CD4-positive, alpha-beta T cell (primary cell): ENCODE measurements around the gene CAMSAP2. TPM values are rescaled to one million over a fixed set of nuclear protein-coding genes. Genes with fewer than 3 reads are reported as not detected.

Experiments
- ATAC-seq: fragments of 200-7000 bp; cut with Tn5 transposase; one replicate; pipeline ENCODE4 v1.10.0; 2022; ENCODE audit warnings: mild to moderate bottlenecking; ENCODE audit not compliant: poor library complexity
- CTCF ChIA-PET: fragments of 350-600 bp; sonication (Branson Sonifier 250); formaldehyde crosslinking; loops from one replicate; lab custom pipeline; 2021; ENCODE audit warnings: antibody characterized with exemption, inconsistent platforms; lab: Charles Lee
- POLR2A ChIA-PET: fragments of 350-600 bp; sonication (Branson Sonifier 250); formaldehyde crosslinking; loops from one replicate; lab custom pipeline; 2021; ENCODE audit warnings: antibody characterized with exemption, inconsistent platforms; lab: Charles Lee
- DNase-seq, 14 experiments: peaks; one replicate each; pipeline ENCODE4 v3.0.0-alpha.2; 2013 to 2020; ENCODE audit warnings: mixed read lengths in 2 of 14
- H3K27ac ChIP-seq, 2 donors: one replicate each; pipeline versions ENCODE4 v1.5.1 to v1.7.0; 2013; ENCODE audit warnings: low read length in 2 of 2, low read depth in 1 of 2, mild to moderate bottlenecking in 1 of 2
- H3K27me3 ChIP-seq, 2 experiments: 1 replicate in 1 of 2; 2 replicates in 1 of 2; pipeline versions ENCODE4 v1.6.1 to v1.7.0; 2013; ENCODE audit warnings: low read length in 2 of 2, control low read depth in 1 of 2, mild to moderate bottlenecking in 1 of 2, moderate library complexity in 1 of 2; ENCODE audit not compliant: insufficient read depth in 2 of 2, control insufficient read depth in 1 of 2
- H3K36me3 ChIP-seq: one replicate; pipeline ENCODE4 v1.6.1; 2013; ENCODE audit warnings: low read length, control low read depth; ENCODE audit not compliant: insufficient read depth
- H3K4me1 ChIP-seq: one replicate; pipeline ENCODE4 v1.6.1; 2013; ENCODE audit warnings: low read length, control low read depth; ENCODE audit not compliant: insufficient read depth
- H3K4me3 ChIP-seq: one replicate; pipeline ENCODE4 v1.5.1; 2013; ENCODE audit warnings: mild to moderate bottlenecking, low read length, moderate library complexity
- H3K9me3 ChIP-seq, 2 experiments: 1 replicate in 1 of 2; 2 replicates in 1 of 2; pipeline versions ENCODE4 v1.6.1 to v1.7.0; 2013; ENCODE audit warnings: low read length in 2 of 2, mild to moderate bottlenecking in 2 of 2, control low read depth in 1 of 2, moderate library complexity in 1 of 2; ENCODE audit not compliant: control insufficient read depth in 1 of 2, insufficient read depth in 1 of 2
- H3K27ac Mint-ChIP-seq: one replicate; pipeline ENCODE4 v1.8.0; 2020; ENCODE audit warnings: mixed read lengths
- H3K27me3 Mint-ChIP-seq: one replicate; pipeline ENCODE4 v1.8.0; 2021; ENCODE audit warnings: mixed read lengths
- H3K36me3 Mint-ChIP-seq: one replicate; pipeline ENCODE4 v1.8.0; 2021; ENCODE audit warnings: low read depth, mixed read lengths
- H3K4me1 Mint-ChIP-seq: one replicate; pipeline ENCODE4 v1.8.0; 2021; ENCODE audit warnings: low read depth, mixed read lengths
- H3K4me3 Mint-ChIP-seq: one replicate; pipeline ENCODE4 v1.8.0; 2020; ENCODE audit warnings: mild to moderate bottlenecking, mixed read lengths
- H3K9me3 Mint-ChIP-seq: one replicate; pipeline ENCODE4 v1.8.0; 2020; ENCODE audit warnings: mixed read lengths
- intact Hi-C, 2 experiments: fragments of 100-400 bp; cut with DNase I in 1 of 2; cut with micrococcal nuclease in 1 of 2; formaldehyde crosslinking; loops; one replicate each; pipeline versions ENCODE4 v1.15.1 to v1.9.0; 2023 to 2025; cut with DNase I, micrococcal nuclease
- polyA plus RNA-seq, 2 donors: library from polyadenylated mRNA; unstranded; fragments of 120-200 nt; gene quantifications; one replicate each; pipeline ENCODE4 v1.2.1, GENCODE V29; 2013
- total RNA-seq, 174 experiments: library from RNA in 2 of 174; stranded (reverse) in 2 of 174; gene quantifications; one replicate each; pipeline ENCODE4 v1.2.3 and lab custom pipeline; 2021 to 2026
- TF ChIP-seq, protein P1 (sequence below): fragments of 200-600 bp; IDR thresholded peaks from one replicate; pipeline ENCODE4 v1.8.0; 2022; ENCODE audit warnings: antibody characterized with exemption, mild to moderate bottlenecking

Gene CAMSAP2, protein sequence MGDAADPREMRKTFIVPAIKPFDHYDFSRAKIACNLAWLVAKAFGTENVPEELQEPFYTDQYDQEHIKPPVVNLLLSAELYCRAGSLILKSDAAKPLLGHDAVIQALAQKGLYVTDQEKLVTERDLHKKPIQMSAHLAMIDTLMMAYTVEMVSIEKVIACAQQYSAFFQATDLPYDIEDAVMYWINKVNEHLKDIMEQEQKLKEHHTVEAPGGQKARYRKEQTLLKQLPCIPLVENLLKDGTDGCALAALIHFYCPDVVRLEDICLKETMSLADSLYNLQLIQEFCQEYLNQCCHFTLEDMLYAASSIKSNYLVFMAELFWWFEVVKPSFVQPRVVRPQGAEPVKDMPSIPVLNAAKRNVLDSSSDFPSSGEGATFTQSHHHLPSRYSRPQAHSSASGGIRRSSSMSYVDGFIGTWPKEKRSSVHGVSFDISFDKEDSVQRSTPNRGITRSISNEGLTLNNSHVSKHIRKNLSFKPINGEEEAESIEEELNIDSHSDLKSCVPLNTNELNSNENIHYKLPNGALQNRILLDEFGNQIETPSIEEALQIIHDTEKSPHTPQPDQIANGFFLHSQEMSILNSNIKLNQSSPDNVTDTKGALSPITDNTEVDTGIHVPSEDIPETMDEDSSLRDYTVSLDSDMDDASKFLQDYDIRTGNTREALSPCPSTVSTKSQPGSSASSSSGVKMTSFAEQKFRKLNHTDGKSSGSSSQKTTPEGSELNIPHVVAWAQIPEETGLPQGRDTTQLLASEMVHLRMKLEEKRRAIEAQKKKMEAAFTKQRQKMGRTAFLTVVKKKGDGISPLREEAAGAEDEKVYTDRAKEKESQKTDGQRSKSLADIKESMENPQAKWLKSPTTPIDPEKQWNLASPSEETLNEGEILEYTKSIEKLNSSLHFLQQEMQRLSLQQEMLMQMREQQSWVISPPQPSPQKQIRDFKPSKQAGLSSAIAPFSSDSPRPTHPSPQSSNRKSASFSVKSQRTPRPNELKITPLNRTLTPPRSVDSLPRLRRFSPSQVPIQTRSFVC (N-terminal part only)
- total RNA-seq (1 to 10 TPM; 4.4 to 5.7 TPM), total RNA-seq (lab: John Stamatoyannopoulos, UW) (10.2 to 105 (median 20.6) reads per million in 172 experiments)
- polyA plus RNA-seq (2013, experiment 1 of 2), result 3.8 TPM
- 3.7 TPM for polyA plus RNA-seq (2013, experiment 2 of 2)

DNA sequence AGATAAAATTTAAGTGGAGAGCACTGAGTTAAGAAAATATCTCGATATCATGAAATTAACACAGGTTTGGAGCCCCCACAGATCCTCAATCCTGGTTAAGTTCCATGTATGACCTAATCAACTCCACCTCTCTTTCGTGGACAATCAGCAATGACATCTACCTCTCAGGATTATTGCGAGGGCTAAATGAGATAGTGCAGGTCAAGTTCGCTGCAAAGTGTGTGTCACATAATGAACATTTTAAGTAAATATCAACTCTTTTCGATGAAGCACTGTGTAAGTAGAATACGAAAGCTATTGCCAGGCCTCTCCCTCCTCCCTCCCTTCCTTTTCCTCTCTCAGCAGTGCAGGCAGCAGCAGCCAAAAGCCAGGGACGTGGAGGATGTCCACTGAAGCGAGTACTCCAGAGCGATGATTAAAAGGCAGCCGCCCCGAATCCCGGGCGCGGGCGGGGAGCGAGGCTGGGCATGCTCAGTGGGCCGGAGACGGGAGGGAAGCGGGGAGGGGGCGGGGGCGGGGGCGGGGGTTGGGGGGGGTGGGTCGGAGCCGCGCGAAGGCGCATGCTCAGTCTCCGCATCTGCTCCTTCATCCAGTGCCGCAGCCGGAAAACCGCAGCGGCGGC, at the start of gene CAMSAP2:
Gene CAMSAP2 (plus strand): TSS at position 567 of the 622 bp plus-strand sequence. CDS start 935 bp downstream, outside the sequence.
- ATAC-seq (peak; percentile 65), DNase-seq (peak; percentile 30 to 90 (median 60))
- TF ChIP-seq, protein P1, sequence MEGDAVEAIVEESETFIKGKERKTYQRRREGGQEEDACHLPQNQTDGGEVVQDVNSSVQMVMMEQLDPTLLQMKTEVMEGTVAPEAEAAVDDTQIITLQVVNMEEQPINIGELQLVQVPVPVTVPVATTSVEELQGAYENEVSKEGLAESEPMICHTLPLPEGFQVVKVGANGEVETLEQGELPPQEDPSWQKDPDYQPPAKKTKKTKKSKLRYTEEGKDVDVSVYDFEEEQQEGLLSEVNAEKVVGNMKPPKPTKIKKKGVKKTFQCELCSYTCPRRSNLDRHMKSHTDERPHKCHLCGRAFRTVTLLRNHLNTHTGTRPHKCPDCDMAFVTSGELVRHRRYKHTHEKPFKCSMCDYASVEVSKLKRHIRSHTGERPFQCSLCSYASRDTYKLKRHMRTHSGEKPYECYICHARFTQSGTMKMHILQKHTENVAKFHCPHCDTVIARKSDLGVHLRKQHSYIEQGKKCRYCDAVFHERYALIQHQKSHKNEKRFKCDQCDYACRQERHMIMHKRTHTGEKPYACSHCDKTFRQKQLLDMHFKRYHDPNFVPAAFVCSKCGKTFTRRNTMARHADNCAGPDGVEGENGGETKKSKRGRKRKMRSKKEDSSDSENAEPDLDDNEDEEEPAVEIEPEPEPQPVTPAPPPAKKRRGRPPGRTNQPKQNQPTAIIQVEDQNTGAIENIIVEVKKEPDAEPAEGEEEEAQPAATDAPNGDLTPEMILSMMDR, result no peak
- no peaks in the 10 kb centered on the region for H3K9me3 Mint-ChIP-seq
- H3K4me3 ChIP-seq, result peak within 1 kb of the TSS; percentile 93
- H3K4me3 Mint-ChIP-seq, result peak within 1 kb of the TSS; percentile 100
- H3K36me3 Mint-ChIP-seq, result peaks cover 12% of the 10 kb centered on the region
- H3K27ac ChIP-seq, result peak within 1 kb of the TSS; percentile 29 to 36
- POLR2A ChIA-PET, result interaction anchor here (1.0 to 3.5 kb wide), 5 partner anchors 9 to 1803 kb away, joined by 3 to 44 read pairs (median 5); partner anchors contain the start of gene DDX59
- intact Hi-C loops, result loop anchor here (2.0 to 10.0 kb wide), 3 partner anchors 118 to 334 kb away; partner anchors contain the start of genes KIF14 (in 2 of the 2) and KIF21B (in 1 of the 2)
- CTCF ChIA-PET, result interaction anchor here (1.0 to 1.7 kb wide), 2 partner anchors 65 to 117 kb away, joined by 3 to 5 read pairs; no protein-coding TSS in a partner anchor
- H3K4me1 ChIP-seq, result peaks cover 17% of the 10 kb centered on the region
- no peaks in the 10 kb centered on the region for H3K9me3 ChIP-seq
- H3K27me3 Mint-ChIP-seq, result no peaks in the 10 kb centered on the region
- no peaks in the 10 kb centered on the region for H3K36me3 ChIP-seq
- peak within 1 kb of the TSS; percentile 90 for H3K27ac Mint-ChIP-seq
- H3K4me1 Mint-ChIP-seq, result peaks cover 44% of the 10 kb centered on the region
- no peaks in the 10 kb centered on the region for H3K27me3 ChIP-seq

GRCh38 chr1:200692316-200692715, 46.4 kb upstream of the CAMSAP2 start:
- intact Hi-C loops, result no loop called here
- no peaks in the 10 kb centered on the region for H3K9me3 ChIP-seq
- ChIA-PET POLR2A (interaction anchor here (0.6 kb wide), 1 partner anchor 171 kb away, joined by 4 read pairs; no protein-coding TSS in a partner anchor), CTCF (no interaction called here)
- H3K27me3 Mint-ChIP-seq, result peaks cover 9% of the 10 kb centered on the region
- no peak overlapping the region for H3K4me3 Mint-ChIP-seq
- H3K9me3 Mint-ChIP-seq, result no peaks in the 10 kb centered on the region
- no peaks in the 10 kb centered on the region for H3K4me1 ChIP-seq
- TF ChIP-seq, protein P1, result no peak
- H3K27ac Mint-ChIP-seq, result no peak overlapping the region
- no peaks in the 10 kb centered on the region for H3K36me3 ChIP-seq
- H3K27me3 ChIP-seq, result no peaks in the 10 kb centered on the region
- DNase-seq, result no peak
- no peak overlapping the region for H3K27ac ChIP-seq
- no peak overlapping the region for H3K4me3 ChIP-seq
- H3K4me1 Mint-ChIP-seq, result no peaks in the 10 kb centered on the region
- ATAC-seq, result no peak
- H3K36me3 Mint-ChIP-seq, result no peaks in the 10 kb centered on the region
